Mononuclear cell (primary cell): ENCODE measurements around the gene CFL1. TPM values are rescaled to one million over a fixed set of nuclear protein-coding genes. Genes with fewer than 3 reads are reported as not detected.
"Not testable (repeated sequence)": the region's sequence is repeated elsewhere in the genome, so short reads cannot be mapped to it uniquely, and the experiment has no call there.

Experiments used
- H3K27me3 ChIP-seq: 2 replicates; pipeline ENCODE4 v1.6.0; 2011; ENCODE audit warnings: low read length, control low read depth; ENCODE audit not compliant: insufficient read depth
- H3K4me1 ChIP-seq: 2 replicates; pipeline ENCODE4 v1.5.1; 2011; ENCODE audit warnings: mild to moderate bottlenecking, low read length, control low read depth; ENCODE audit not compliant: insufficient read depth
- H3K4me3 ChIP-seq: 2 replicates; pipeline ENCODE4 v1.5.1; 2011; ENCODE audit warnings: mild to moderate bottlenecking, low read length, moderate library complexity
- H3K9me3 ChIP-seq: 2 replicates; pipeline ENCODE4 v1.5.1; 2011; ENCODE audit warnings: low read depth, mild to moderate bottlenecking, control low read depth, low read length
- total RNA-seq: library from RNA; depleted of rRNA; stranded (reverse); fragments of >200 nt; gene quantifications from one replicate; pipeline ENCODE4 v1.2.3, GENCODE V29; 2012

The CFL1 gene
- total RNA-seq, 1 donor, result 731 TPM

DNA sequence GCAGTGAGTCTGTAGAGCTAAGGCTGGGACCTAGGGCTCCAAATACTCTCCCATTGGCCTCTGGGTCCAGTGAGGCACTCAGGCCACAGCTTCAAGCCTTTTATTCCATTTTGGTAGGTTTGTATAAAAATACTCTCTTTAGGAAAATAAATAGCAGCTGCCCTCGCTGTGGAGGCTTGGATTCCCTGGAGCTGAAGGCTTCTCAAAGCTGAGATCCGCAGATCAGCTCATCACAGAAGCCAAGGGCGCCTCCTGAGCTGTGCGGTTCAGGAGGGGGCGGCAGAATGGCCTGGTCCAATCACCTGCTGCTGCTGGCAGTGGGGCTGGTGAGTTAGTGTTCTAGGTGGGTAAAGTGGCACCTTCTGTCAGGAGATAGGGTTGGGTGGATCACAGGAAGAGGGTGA lies 34.2 kb upstream of the CFL1 start:
- Histone ChIP-seq H3K4me3 (peak overlapping the region; percentile 58), H3K4me1 (peaks cover 72% of the 10 kb centered on the region)
- not testable (repeated sequence) for H3K27me3 ChIP-seq, H3K9me3 ChIP-seq

GRCh38 chr11:65891219-65892136 lies 33.5 kb upstream of the CFL1 start:
- no peaks in the 10 kb centered on the region for H3K9me3 ChIP-seq
- H3K27me3 ChIP-seq, result no peaks in the 10 kb centered on the region
- peaks cover 77% of the 10 kb centered on the region for H3K4me1 ChIP-seq
- peak overlapping the region; percentile 58 for H3K4me3 ChIP-seq

GRCh38 chr11:65890324-65891218 lies 32.6 kb upstream of the CFL1 start, which contains the start of gene CCDC85B:
CCDC85B (plus strand) TSS chr11:65890673; CDS start chr11:65890784, 111 bp downstream.
- H3K4me3 ChIP-seq, result peak within 1 kb of the TSS; percentile 58

GRCh38 chr11:65888163-65888814 lies 30.3 kb upstream of the CFL1 start, which contains the start of gene FIBP:
FIBP (minus strand) TSS chr11:65888471; CDS start chr11:65888418, 53 bp downstream.
- Histone ChIP-seq H3K27me3 (no peaks in the 10 kb centered on the region), H3K4me3 (peak within 1 kb of the TSS; percentile 71), H3K4me1 (peaks cover 67% of the 10 kb centered on the region), H3K9me3 (no peaks in the 10 kb centered on the region)

More at GRCh38 chr11:65890324-65891218, 32.6 kb upstream of the CFL1 start, which contains the start of gene CCDC85B:
- Histone ChIP-seq H3K4me1 (peaks cover 77% of the 10 kb centered on the region), H3K27me3 (no peaks in the 10 kb centered on the region), H3K9me3 (no peaks in the 10 kb centered on the region)

GRCh38 chr11:65887723-65888162 lies 29.8 kb upstream of the CFL1 start:
- Histone ChIP-seq H3K27me3 (no peaks in the 10 kb centered on the region), H3K4me1 (peaks cover 61% of the 10 kb centered on the region), H3K9me3 (no peaks in the 10 kb centered on the region), H3K4me3 (peak overlapping the region; percentile 71)

DNA sequence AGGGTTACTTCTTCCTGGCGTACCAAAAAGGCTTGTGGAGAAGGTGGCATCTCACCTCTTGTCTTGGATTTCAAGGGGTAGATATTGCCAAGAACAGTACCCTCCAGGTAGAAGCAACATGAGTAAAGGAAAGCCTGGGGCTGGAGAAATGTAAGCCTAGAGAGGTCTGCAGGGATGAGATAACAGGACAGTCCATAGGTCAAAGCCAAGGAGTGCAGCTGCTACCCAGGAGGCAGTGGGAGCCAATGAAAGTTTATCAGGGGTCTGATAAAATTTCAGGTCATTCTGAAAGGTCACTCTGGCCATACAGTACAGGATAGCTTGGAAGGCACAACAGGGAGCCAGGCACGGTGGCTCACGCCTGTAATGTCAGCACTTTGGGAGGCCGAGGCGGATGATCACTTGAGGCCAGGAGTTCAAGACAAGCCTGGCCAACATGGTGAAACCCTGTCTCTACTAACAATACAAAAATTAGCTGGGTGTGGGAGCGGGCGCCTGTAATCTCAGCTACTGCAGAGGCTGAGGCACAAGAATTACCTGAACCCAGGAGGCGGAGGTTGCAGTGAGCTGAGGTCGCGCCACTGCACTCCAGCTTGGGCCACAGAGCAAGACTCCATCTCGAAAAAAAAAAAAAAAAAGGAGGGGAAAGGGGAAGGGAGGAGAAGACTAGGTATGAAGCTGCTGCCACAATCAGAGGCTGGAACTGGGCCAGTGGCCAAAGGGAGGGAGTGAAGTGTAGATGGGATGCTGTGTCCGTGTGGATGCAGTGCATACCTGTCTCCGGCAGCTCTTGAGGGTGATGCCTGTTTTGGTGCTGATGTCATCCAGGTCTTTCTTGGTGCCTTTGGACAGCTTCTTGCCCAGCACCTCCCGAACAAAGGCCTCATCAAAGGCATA lies 29.1 kb upstream of the CFL1 start:
- Histone ChIP-seq H3K4me1 (peaks cover 55% of the 10 kb centered on the region), H3K9me3 (no peaks in the 10 kb centered on the region), H3K4me3 (peak overlapping the region; percentile 71), H3K27me3 (no peaks in the 10 kb centered on the region)

GRCh38 chr11:65885808-65886536 lies 28.0 kb upstream of the CFL1 start:
- peaks cover 48% of the 10 kb centered on the region for H3K4me1 ChIP-seq
- H3K27me3 ChIP-seq, result no peaks in the 10 kb centered on the region
- no peaks in the 10 kb centered on the region for H3K9me3 ChIP-seq
- no peak overlapping the region for H3K4me3 ChIP-seq

DNA sequence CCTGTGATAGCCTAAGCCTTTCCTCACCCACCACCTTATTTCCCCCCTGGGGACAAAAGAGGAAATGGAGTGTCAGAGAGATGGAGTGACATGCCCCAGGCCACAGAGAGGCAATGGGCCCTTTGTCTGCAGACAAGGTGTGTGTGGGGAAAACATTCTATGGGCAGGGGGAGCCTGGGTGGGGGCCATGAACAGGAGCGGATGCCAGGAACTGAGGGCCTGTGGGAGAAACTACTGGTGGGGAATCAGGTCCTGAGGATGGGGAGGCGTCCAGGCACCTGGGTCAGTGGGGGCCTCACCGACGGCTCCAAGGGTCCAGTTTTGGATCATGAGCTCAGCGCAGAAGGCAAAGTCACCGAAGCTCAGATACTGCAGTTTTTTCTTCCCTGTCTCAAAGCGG lies 27.3 kb upstream of the CFL1 start:
- H3K27me3 ChIP-seq, result no peaks in the 10 kb centered on the region
- H3K4me3 ChIP-seq, result no peak overlapping the region
- no peaks in the 10 kb centered on the region for H3K9me3 ChIP-seq
- H3K4me1 ChIP-seq, result peaks cover 47% of the 10 kb centered on the region

DNA sequence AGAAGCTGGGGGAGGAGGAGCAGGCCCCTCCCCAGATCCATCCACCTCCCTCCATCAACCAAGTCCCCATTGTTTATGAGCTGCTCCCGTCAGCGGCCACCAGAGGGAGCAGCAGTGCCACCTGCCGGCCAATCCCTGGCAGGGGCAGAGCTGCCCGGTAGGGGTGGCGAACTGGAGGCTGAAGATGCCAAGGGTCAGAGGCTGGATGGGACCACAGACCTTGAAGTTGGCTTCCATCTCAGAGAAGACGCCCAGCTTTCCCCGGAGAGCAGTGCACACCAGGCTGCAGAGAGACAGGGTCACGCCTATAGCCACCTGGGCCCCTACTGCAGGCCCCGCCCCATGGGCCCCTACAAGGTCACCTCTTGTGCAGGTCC lies 26.7 kb upstream of the CFL1 start:
- Histone ChIP-seq H3K4me3 (no peak overlapping the region), H3K4me1 (peaks cover 47% of the 10 kb centered on the region), H3K9me3 (no peaks in the 10 kb centered on the region), H3K27me3 (no peaks in the 10 kb centered on the region)

DNA sequence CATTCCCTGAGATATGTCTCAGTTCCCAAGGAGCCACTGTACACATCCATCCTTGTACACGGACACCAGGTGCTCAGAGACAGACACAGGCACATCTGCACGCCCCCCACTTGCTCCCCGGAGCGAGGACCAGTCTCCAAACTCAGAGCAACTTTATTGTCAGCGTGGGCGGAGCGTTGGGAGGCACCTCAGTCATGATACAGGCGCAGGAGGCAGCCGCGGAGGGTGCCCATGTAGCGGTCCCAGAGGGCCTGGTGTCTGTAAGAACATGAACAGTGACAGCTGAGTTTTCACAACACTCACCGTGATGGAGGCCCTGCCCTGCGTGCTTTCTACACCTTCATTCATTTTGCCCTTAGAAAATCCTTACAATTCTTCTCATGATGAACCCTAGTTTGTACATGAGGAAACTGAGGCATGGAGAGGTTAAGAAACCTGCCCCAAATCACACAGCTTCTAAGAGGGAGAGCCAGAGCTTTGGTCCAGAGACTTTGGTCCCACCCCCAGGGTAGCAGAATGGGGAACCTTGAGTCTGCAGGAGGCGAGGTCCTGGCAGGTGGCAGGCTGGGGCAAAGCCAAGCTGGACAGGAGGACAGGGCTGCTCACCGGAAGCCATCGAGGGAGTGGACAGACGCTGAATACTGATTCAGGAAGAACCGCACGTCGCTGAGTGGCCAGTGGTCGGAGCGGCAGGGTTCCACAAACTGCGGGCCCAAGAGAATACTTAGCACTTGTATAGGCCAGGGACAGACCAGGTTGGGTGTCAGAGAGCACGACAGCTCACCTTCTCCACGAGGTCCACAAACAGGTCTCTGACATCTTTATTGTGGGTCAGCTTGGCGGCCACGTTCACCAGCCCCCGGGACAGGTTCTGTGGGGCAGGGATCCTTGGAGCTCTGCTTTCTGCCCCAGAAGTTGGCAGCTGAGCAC lies 26.1 kb upstream of the CFL1 start:
- Histone ChIP-seq H3K4me3 (no peak overlapping the region), H3K4me1 (peaks cover 47% of the 10 kb centered on the region), H3K27me3 (no peaks in the 10 kb centered on the region), H3K9me3 (no peaks in the 10 kb centered on the region)

- no peak overlapping the region for H3K4me3 ChIP-seq
- no peaks in the 10 kb centered on the region for H3K27me3 ChIP-seq
- H3K9me3 ChIP-seq, result no peaks in the 10 kb centered on the region
- H3K4me1 ChIP-seq, result peaks cover 45% of the 10 kb centered on the region
These were observed 25.2 kb upstream of the CFL1 start for GRCh38 chr11:65883058-65883761.
